Measurements from ENCODE around the gene HLA-A. TPM values are rescaled to one million over a fixed set of nuclear protein-coding genes. Genes with fewer than 3 reads are reported as not detected.

Gene HLA-A
- total RNA-seq, 6 experiments from 2014 or later = 107 to 561 (median 406) TPM

- no peak for TF ChIP-seq POLR2A (IDR thresholded peaks at IDR 0.05)
- TF ChIP-seq, protein P1, sequence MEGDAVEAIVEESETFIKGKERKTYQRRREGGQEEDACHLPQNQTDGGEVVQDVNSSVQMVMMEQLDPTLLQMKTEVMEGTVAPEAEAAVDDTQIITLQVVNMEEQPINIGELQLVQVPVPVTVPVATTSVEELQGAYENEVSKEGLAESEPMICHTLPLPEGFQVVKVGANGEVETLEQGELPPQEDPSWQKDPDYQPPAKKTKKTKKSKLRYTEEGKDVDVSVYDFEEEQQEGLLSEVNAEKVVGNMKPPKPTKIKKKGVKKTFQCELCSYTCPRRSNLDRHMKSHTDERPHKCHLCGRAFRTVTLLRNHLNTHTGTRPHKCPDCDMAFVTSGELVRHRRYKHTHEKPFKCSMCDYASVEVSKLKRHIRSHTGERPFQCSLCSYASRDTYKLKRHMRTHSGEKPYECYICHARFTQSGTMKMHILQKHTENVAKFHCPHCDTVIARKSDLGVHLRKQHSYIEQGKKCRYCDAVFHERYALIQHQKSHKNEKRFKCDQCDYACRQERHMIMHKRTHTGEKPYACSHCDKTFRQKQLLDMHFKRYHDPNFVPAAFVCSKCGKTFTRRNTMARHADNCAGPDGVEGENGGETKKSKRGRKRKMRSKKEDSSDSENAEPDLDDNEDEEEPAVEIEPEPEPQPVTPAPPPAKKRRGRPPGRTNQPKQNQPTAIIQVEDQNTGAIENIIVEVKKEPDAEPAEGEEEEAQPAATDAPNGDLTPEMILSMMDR (IDR thresholded peaks at IDR 0.05) = no peak
- DNase-seq (no peak), ATAC-seq (no peak)
- Histone ChIP-seq H3K36me3 (no peaks in the 10 kb centered on the region), H3K27me3 (no peaks in the 10 kb centered on the region), H3K4me3 (no peak overlapping the region), H3K9me3 (no peaks in the 10 kb centered on the region), H3K27ac (no peak overlapping the region), H3K4me1 (peaks cover 0 to 10% (median 0%) of the 10 kb centered on the region in 4 donors)
- whole genome bisulfite sequencing (ENCODE audit: insufficient coverage, low coverage, low lambda C conversion rate, missing lambda C conversion rate) = 36% methylated on average over 1 of the region's 3 CpGs
- intact Hi-C loops (cut with DNase I) = no loop called here
These were observed 18.0 kb upstream of the HLA-A start for GRCh38 chr6:29924287-29924686.

- 53% methylated on average over 3 of the region's 3 CpGs for WGBS (ENCODE audit: insufficient coverage, low coverage, low lambda C conversion rate, missing lambda C conversion rate)
- Histone ChIP-seq H3K4me3 (no peak overlapping the region), H3K27ac (peak overlapping the region in 1 of 3 donors; percentile 44), H3K27me3 (no peaks in the 10 kb centered on the region), H3K9me3 (no peaks in the 10 kb centered on the region), H3K4me1 (peaks cover 0 to 10% (median 0%) of the 10 kb centered on the region in 4 donors), H3K36me3 (no peaks in the 10 kb centered on the region)
- ATAC-seq (peak in 1 of 4 donors; percentile 42), DNase-seq (peak in 1 of 3 donors; percentile 39)
- intact Hi-C loops (cut with DNase I) = no loop called here
- TF ChIP-seq, protein P1 (IDR thresholded peaks at IDR 0.05) = no peak
- TF ChIP-seq POLR2A (IDR thresholded peaks at IDR 0.05) = no peak
These were observed 17.6 kb upstream of the HLA-A start for GRCh38 chr6:29924731-29925130.

DNA sequence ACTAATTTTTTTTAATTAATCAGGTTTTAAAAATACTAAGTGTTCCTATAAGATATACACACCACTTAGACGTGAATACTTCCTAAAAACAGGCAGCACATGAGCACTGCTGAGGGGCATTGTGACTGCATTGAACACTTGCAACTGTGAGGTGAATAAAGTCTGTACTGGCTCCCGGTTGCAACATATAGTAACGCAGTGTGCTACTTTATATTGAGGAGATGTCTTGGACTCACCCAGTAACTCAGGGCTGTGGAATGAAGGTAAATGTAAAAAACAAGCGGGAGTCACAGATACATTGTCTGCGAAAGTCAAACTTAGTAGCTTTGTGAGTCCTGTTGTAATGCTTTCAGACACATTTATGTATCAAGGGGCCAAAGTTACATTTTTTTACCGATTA lies 17.0 kb upstream of the HLA-A start:
- H3K4me3 ChIP-seq = no peak overlapping the region
- H3K27ac ChIP-seq = peak overlapping the region in 1 of 3 donors; percentile 44
- DNase-seq (no peak), ATAC-seq (peak in 2 of 4 donors; percentile 8 to 17)
- 31% methylated on average over 6 of the region's 6 CpGs for WGBS (ENCODE audit: insufficient coverage, low coverage, low lambda C conversion rate, missing lambda C conversion rate)
- no peaks in the 10 kb centered on the region for H3K27me3 ChIP-seq
- no peaks in the 10 kb centered on the region for H3K9me3 ChIP-seq
- H3K4me1 ChIP-seq = peaks cover 0 to 10% (median 0%) of the 10 kb centered on the region in 4 donors
- no peaks in the 10 kb centered on the region for H3K36me3 ChIP-seq
- no peak for TF ChIP-seq POLR2A (IDR thresholded peaks at IDR 0.05)
- TF ChIP-seq, protein P1 (IDR thresholded peaks at IDR 0.05) = no peak
- intact Hi-C loops (cut with DNase I) = no loop called here

DNA sequence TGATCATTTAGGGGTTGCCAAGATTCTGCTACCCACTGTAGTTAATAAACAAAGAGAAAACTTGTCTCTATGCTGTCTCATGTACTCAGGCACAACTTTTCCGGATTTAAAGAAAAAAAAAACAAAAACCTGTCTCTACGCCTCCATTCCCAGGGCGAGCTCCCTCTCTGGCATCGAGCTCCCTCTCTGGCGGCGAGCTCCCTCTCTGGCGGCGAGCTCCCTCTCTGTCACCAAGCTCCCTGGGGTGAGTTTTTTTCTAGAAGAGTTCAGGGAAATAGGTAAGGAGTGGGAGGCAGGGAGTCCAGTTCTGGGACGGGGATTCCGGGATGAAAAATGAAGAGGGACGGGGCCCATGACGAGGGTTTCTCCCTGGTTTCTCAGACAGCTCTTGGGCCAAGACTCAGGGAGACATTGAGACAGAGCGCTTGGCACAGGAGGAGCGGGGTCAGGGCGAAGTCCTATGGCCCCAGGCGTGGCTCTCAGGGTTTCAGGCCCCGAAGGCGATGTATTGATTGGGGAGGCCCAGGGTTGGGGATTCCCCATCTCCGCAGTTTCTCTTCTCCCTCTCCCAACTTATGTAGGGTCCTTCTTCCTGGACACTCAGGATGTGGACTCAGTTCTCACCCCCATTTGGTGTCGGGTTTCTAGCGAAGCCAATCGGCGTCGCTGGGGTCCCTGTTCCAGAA lies 16.5 kb upstream of the HLA-A start:
- TF ChIP-seq POLR2A (IDR thresholded peaks at IDR 0.05) = no peak
- TF ChIP-seq, protein P1 (IDR thresholded peaks at IDR 0.05) = no peak
- peak in 2 of 3 donors; percentile 66 to 78 for DNase-seq
- 14% methylated on average over 16 of the region's 24 CpGs for WGBS (ENCODE audit: insufficient coverage, low coverage, low lambda C conversion rate, missing lambda C conversion rate)
- Histone ChIP-seq H3K9me3 (no peaks in the 10 kb centered on the region), H3K4me3 (peak overlapping the region; percentile 63 to 70 (median 66)), H3K27ac (peak overlapping the region; percentile 90 to 96 (median 96)), H3K27me3 (no peaks in the 10 kb centered on the region), H3K4me1 (peaks cover 0 to 10% (median 0%) of the 10 kb centered on the region in 4 donors), H3K36me3 (no peaks in the 10 kb centered on the region)
- intact Hi-C loops (cut with DNase I) = no loop called here
- peak; percentile 64 to 80 (median 72) for ATAC-seq

Data from right lobe of liver (tissue), 6 donors.